SK-N-SH (cell line): Measurements from ENCODE around the gene CLTCL1. TPM values are rescaled to one million over a fixed set of nuclear protein-coding genes. Genes with fewer than 3 reads are reported as not detected.

Source experiments
- CTCF ChIA-PET: fragments of 300-600, 350-600 bp; formaldehyde crosslinking; extraction: SDS; loops from one replicate; lab custom pipeline; 2021; lab: Yijun Ruan, JAX
- POLR2A ChIA-PET: fragments of 350-600 bp; sonication (Branson Sonifier 250); formaldehyde crosslinking; extraction: SDS; loops from one replicate; lab custom pipeline; 2020; ENCODE audit warnings: antibody characterized with exemption, inconsistent platforms; lab: Yijun Ruan, JAX
- DNase-seq: peaks from one replicate; pipeline ENCODE4 v3.0.0; 2012
- H2AFZ ChIP-seq: fragments of 200-600 bp; sonication (generic); 2 replicates; pipeline ENCODE4 v1.8.1; 2016; ENCODE audit warnings: antibody characterized with exemption, mild to moderate bottlenecking, low read depth
- H3F3A ChIP-seq: fragments of 200-600 bp; sonication (generic); replicated peaks from 2 replicates; pipeline ENCODE3; 2016; ENCODE audit warnings: antibody characterized with exemption, mild to moderate bottlenecking; ENCODE audit not compliant: insufficient read depth
- H3K27ac ChIP-seq, 2 experiments: fragments of 200-500 bp in 1 of 2; fragments of 200-600 bp in 1 of 2; sonication (Bioruptor generic) in 1 of 2; sonication (generic), shearing (Covaris generic) in 1 of 2; 2 replicates each; pipeline versions ENCODE4 v1.5.1 to v1.6.1; 2014 to 2016; ENCODE audit warnings: low read depth in 2 of 2, inconsistent platforms in 1 of 2, low read length in 1 of 2, mild to moderate bottlenecking in 1 of 2, mixed read lengths in 1 of 2
- H3K27me3 ChIP-seq: fragments of 200-600 bp; sonication (generic), shearing (Covaris generic); 2 replicates; pipeline ENCODE4 v1.6.1; 2016; ENCODE audit warnings: mixed run types; ENCODE audit not compliant: insufficient read depth
- H3K36me3 ChIP-seq, 2 experiments: fragments of 200-500 bp in 1 of 2; fragments of 200-600 bp in 1 of 2; sonication (Bioruptor generic) in 1 of 2; sonication (generic) in 1 of 2; replicated peaks in 1 of 2; 2 replicates each; pipeline versions ENCODE3 to v1.5.1; 2014 to 2016; ENCODE audit warnings: low read length in 1 of 2, mild to moderate bottlenecking in 1 of 2; ENCODE audit not compliant: insufficient read depth in 2 of 2, control insufficient read depth in 1 of 2
- H3K4me1 ChIP-seq, 2 experiments: fragments of 200-500 bp in 1 of 2; fragments of 200-600 bp in 1 of 2; sonication (Bioruptor generic) in 1 of 2; sonication (generic), shearing (Covaris generic) in 1 of 2; 2 replicates each; pipeline versions ENCODE4 v1.5.1 to v1.6.1; 2014 to 2016; ENCODE audit warnings: low read depth in 1 of 2, low read length in 1 of 2, mixed run types in 1 of 2; ENCODE audit not compliant: insufficient read depth in 2 of 2, control insufficient read depth in 1 of 2
- H3K4me2 ChIP-seq: fragments of 200-600 bp; sonication (generic), shearing (Covaris generic); 2 replicates; pipeline ENCODE4 v1.6.1; 2017; ENCODE audit warnings: mixed run types
- H3K4me3 ChIP-seq, 2 experiments: fragments of 200-500 bp in 1 of 2; fragments of 200-600 bp in 1 of 2; sonication (Bioruptor generic) in 1 of 2; sonication (generic), shearing (Covaris generic) in 1 of 2; 2 replicates each; pipeline versions ENCODE4 v1.5.1 to v1.8.1; 2014 to 2016; ENCODE audit warnings: low read depth in 2 of 2, inconsistent platforms in 1 of 2, low read length in 1 of 2, mild to moderate bottlenecking in 1 of 2, mixed read lengths in 1 of 2, moderate library complexity in 1 of 2
- H3K79me2 ChIP-seq: fragments of 200-600 bp; sonication (generic); 2 replicates; pipeline ENCODE4 v1.8.1; 2017; ENCODE audit warnings: mild to moderate bottlenecking; ENCODE audit not compliant: insufficient read depth
- H3K9ac ChIP-seq: fragments of 200-600 bp; sonication (generic); 2 replicates; pipeline ENCODE4 v1.6.1; 2017; ENCODE audit warnings: mixed run types
- H3K9me2 ChIP-seq: fragments of 200-600 bp; sonication (generic); 2 replicates; pipeline ENCODE4 v1.6.1; 2017; ENCODE audit warnings: mixed run types
- H3K9me3 ChIP-seq: fragments of 200-600 bp; sonication (generic); 2 replicates; pipeline ENCODE4 v1.6.1; 2017; ENCODE audit warnings: mixed run types, mild to moderate bottlenecking, moderate library complexity
- H4K20me1 ChIP-seq: fragments of 200-600 bp; sonication (generic); 2 replicates; pipeline ENCODE4 v1.6.1; 2017; ENCODE audit warnings: mild to moderate bottlenecking, mixed run types; ENCODE audit not compliant: insufficient read depth
- CHD2 ChIP-seq: fragments of 150-350 bp; IDR thresholded peaks from 2 replicates; pipeline ENCODE4 v1.6.1; 2018; ENCODE audit warnings: low read length; ENCODE audit not compliant: partially characterized antibody
- EZH2phosphoT487 ChIP-seq: fragments of 200-600 bp; sonication (generic); IDR thresholded peaks from 2 replicates; pipeline ENCODE4 v1.6.1; 2017; ENCODE audit warnings: low read depth, mixed run types, mild to moderate bottlenecking, antibody characterized with exemption, moderate library complexity, borderline replicate concordance
- FOSL2 ChIP-seq: IDR thresholded peaks from 2 replicates; pipeline ENCODE4 v1.4.0; 2012; ENCODE audit warnings: low read depth, mild to moderate bottlenecking, moderate library complexity, borderline replicate concordance
- GABPA ChIP-seq: IDR thresholded peaks from 2 replicates; pipeline ENCODE4 v1.4.0; 2012; ENCODE audit warnings: low read depth, mild to moderate bottlenecking
- GATA2 ChIP-seq: sonication (generic); formaldehyde crosslinking; IDR thresholded peaks from 2 replicates; pipeline ENCODE4 v1.5.0; 2020; ENCODE audit warnings: mild to moderate bottlenecking, missing genetic modification reagents
- JUND ChIP-seq: IDR thresholded peaks from 2 replicates; pipeline ENCODE4 v1.4.0; 2012
- RAD21 ChIP-seq: IDR thresholded peaks from 2 replicates; pipeline ENCODE4 v1.6.1; 2012; ENCODE audit warnings: mild to moderate bottlenecking, low read length
- RCOR1 ChIP-seq: fragments of 150-350 bp; IDR thresholded peaks from 2 replicates; pipeline ENCODE4 v1.6.1; 2017; ENCODE audit warnings: antibody characterized with exemption, low read length
- RFX5 ChIP-seq: IDR thresholded peaks from 2 replicates; pipeline ENCODE4 v1.6.1; 2012; ENCODE audit warnings: mild to moderate bottlenecking, improper control_type of control experiment, low read length
- RXRA ChIP-seq: IDR thresholded peaks from 2 replicates; pipeline ENCODE4 v1.4.0; 2012; ENCODE audit warnings: low read depth, mild to moderate bottlenecking, borderline replicate concordance
- SMC3 ChIP-seq: IDR thresholded peaks from 2 replicates; pipeline ENCODE4 v1.6.1; 2012; ENCODE audit warnings: low read depth, low read length, improper control_type of control experiment
- TAF1 ChIP-seq: IDR thresholded peaks from 2 replicates; pipeline ENCODE4 v1.6.1; 2012; ENCODE audit warnings: low read depth, mild to moderate bottlenecking, low read length, moderate library complexity, borderline replicate concordance
- TCF12 ChIP-seq: IDR thresholded peaks from 2 replicates; pipeline ENCODE4 v1.4.0; 2012
- USF1 ChIP-seq: IDR thresholded peaks from 2 replicates; pipeline ENCODE4 v1.4.0; 2012; ENCODE audit warnings: low read depth, borderline replicate concordance
- ZBTB33 ChIP-seq: IDR thresholded peaks from 2 replicates; pipeline ENCODE4 v1.4.0; 2012; ENCODE audit warnings: low read depth, borderline replicate concordance
- WGBS: methylation state at CpG from one replicate; pipeline ENCODE4 v1.1.6; 2017; ENCODE audit warnings: low lambda C conversion rate; 5-methylcytosine and 5-hydroxymethylcytosine counted together
- polyA plus RNA-seq, 3 experiments: library from polyadenylated mRNA; depleted of rRNA; stranded (reverse); fragments of >200 nt; gene quantifications; 2 replicates each; pipeline ENCODE4 v1.2.3, GENCODE V29; 2012

Gene CLTCL1
- polyA plus RNA-seq, 1 of the 3 experiments (the other 2 are of a cell fraction), result 6.7 TPM

- TF ChIP-seq EZH2phosphoT487 (no peak), RCOR1 (no peak), JUND (no peak)
Measured at GRCh38 chr22:19173047-19174035, 118.2 kb downstream of the CLTCL1 start (continued).

GRCh38 chr22:19172213-19173046 is 119.1 kb downstream of the CLTCL1 start:
- Histone ChIP-seq H3K9me2 (no peaks in the 10 kb centered on the region), H3K36me3 (peaks cover 0 to 9% of the 10 kb centered on the region in 2 experiments), H3K4me1 (peaks cover 30 to 61% of the 10 kb centered on the region in 2 experiments), H3K9ac (peak overlapping the region; percentile 100), H3F3A (no peaks in the 10 kb centered on the region), H3K27ac (peak overlapping the region; percentile 56 to 72; a peak in 2 of 4 replicates), H2AFZ (no peak overlapping the region; the same call in 1 of the 2 replicates), H3K27me3 (peaks cover 22% of the 10 kb centered on the region), H3K4me2 (peak overlapping the region; percentile 95), H3K79me2 (peaks cover 55% of the 10 kb centered on the region), H4K20me1 (peaks cover 13% of the 10 kb centered on the region; the same call in 1 of the 2 replicates), H3K4me3 (peak overlapping the region; percentile 97 to 99), H3K9me3 (no peaks in the 10 kb centered on the region)
- WGBS, result 19% methylated on average over 11 of the region's 13 CpGs
- CTCF ChIA-PET, result interaction anchor here (0.6 kb wide), 1 partner anchor 218 kb away, joined by 4 read pairs; no protein-coding TSS in a partner anchor
- TF ChIP-seq CHD2 (no peak), JUND (no peak), TAF1 (no peak), RXRA (no peak), SMC3 (no peak), TCF12 (no peak), USF1 (no peak), RAD21 (no peak), GATA2 (CRISPR knock-in tag) (no peak), ZBTB33 (no peak), GABPA (no peak), FOSL2 (no peak), RFX5 (no peak)
- DNase-seq, result no peak
- POLR2A ChIA-PET, result interaction anchor here (1.6 kb wide), 1 partner anchor 28 kb away, joined by 7 read pairs; the partner anchor contains the start of gene ESS2
